Anterior cingulate cortex (tissue), 58 donors: ENCODE measurements around the gene SEC31B.

Experiments
- DNase-seq, 58 donors: peaks; one replicate each; lab custom pipeline; 2025; lab: John Stamatoyannopoulos, UW

Gene SEC31B, protein sequence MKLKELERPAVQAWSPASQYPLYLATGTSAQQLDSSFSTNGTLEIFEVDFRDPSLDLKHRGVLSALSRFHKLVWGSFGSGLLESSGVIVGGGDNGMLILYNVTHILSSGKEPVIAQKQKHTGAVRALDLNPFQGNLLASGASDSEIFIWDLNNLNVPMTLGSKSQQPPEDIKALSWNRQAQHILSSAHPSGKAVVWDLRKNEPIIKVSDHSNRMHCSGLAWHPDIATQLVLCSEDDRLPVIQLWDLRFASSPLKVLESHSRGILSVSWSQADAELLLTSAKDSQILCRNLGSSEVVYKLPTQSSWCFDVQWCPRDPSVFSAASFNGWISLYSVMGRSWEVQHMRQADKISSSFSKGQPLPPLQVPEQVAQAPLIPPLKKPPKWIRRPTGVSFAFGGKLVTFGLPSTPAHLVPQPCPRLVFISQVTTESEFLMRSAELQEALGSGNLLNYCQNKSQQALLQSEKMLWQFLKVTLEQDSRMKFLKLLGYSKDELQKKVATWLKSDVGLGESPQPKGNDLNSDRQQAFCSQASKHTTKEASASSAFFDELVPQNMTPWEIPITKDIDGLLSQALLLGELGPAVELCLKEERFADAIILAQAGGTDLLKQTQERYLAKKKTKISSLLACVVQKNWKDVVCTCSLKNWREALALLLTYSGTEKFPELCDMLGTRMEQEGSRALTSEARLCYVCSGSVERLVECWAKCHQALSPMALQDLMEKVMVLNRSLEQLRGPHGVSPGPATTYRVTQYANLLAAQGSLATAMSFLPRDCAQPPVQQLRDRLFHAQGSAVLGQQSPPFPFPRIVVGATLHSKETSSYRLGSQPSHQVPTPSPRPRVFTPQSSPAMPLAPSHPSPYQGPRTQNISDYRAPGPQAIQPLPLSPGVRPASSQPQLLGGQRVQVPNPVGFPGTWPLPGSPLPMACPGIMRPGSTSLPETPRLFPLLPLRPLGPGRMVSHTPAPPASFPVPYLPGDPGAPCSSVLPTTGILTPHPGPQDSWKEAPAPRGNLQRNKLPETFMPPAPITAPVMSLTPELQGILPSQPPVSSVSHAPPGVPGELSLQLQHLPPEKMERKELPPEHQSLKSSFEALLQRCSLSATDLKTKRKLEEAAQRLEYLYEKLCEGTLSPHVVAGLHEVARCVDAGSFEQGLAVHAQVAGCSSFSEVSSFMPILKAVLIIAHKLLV

DNA sequence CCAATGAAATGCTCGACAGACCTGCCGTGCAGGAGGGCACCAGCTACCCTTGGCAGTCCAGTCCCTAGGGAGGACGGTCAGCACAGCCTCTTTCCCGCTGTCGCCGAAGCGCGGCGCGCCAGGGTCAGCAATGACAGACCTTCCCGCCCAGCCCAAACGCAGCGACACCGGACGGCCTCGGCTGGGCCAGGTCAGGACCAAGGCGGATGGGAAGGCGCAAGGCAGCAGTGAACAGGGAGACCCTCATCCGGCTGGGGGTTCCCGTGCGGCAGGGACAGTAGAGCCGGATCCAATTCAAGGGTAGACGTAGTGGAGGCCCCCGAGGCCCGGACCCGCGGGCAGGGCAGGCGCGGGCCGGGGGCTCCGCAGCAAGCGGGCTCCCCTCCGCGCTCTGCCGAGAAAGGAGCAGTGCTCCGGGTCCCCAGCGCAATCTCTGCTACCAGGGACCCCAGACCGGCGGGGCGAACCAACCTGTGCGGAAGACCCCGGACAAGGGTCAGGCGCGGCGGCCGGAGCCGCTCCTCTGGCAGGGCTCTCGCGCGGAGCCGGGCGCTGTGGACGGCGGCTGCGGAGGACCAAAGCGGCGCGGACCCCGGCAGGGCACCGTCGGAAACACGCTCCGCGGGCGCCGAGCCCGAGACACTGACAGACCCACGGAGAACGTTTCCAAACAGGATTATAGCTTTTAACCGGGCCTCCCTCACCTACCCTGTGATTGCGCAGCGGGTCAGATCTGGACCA lies at the start of gene SEC31B:
Gene SEC31B (minus strand): TSS at position 551 of the 741 bp plus-strand sequence. CDS start 2,909 bp downstream, outside the sequence.
- DNase-seq: peak in 53 of 58 donors; percentile 3 to 70 (median 39)

DNA sequence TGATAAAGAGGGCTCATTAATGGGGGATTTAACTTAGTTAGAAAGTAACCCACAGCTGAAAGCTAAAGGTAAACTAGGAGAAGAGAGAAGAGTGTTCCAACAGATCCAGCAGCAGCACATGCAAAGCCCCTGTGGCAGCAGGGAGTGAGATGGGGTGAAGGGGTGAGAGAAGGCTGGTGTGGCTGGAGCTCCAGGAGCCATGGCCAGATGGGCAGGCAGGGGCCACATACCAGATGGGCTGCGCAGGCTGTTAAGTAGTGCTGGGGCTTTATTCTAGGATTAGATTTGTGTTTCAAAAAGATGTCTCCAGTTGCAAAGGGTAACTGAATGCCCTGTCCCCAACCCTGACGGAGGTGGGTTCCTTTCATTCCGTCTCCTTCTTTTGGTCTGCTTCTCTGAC lies 49.3 kb upstream of the SEC31B start:
- DNase-seq: no peak

DNA sequence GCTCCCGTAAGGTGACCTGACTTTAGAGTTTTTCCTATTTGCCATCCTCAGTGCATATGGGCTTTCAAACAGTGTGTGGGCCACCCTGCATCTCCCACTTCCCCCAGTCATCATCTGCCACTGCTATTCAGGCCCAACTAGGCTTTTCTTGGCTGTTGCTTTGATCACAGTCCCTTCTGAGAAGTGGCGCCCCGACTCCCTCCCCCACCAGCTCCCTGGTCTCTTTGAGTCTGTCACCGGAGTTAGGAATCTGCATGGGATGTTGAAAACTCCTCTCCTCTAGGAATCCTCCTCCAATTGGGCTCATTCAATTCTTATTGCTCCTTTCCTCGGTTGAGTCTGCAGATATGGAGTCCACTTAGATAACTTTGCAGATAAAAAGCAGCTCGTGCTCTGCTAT lies 48.2 kb upstream of the SEC31B start:
- no peak for DNase-seq

DNA sequence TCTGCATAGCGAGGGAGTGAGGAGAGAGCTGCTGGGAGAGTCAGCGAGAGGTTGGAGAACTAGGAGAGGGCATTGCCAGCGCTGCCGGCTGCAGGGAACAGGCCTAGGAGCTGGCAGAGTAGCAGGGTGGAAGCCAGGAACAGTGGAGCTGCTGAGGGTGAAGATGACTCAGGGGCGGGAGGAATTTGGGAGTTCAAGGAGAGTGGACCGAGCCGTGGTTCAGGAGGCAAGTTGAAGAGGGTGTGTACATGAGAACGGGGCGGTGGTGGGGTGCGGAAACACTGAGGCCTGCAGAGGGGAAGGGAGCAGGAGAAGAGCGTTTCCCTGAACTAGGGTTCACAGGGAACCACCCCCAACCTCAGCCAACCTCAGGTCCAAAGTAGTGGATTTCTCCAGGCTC lies 47.6 kb upstream of the SEC31B start:
- no peak for DNase-seq

DNA sequence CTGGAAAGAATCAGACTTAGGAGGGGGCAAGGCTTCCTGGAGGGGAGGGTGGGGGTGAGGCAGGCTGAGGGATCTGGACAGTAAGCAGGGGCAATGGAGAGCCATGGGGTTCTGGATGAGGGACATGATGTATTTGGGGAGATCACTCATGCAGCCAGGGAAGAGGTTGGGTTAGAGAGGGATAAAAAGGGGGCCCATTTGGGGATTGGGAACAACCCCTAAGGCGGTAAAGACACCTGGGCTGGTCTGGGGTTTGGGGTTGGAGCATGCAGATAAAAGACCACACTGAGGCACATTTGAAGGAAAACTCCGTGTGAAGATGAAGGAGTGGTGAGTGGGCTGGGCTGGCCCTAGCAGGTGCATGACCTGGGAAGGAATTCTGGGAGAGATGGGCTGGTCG lies 46.9 kb upstream of the SEC31B start:
- DNase-seq: no peak

DNA sequence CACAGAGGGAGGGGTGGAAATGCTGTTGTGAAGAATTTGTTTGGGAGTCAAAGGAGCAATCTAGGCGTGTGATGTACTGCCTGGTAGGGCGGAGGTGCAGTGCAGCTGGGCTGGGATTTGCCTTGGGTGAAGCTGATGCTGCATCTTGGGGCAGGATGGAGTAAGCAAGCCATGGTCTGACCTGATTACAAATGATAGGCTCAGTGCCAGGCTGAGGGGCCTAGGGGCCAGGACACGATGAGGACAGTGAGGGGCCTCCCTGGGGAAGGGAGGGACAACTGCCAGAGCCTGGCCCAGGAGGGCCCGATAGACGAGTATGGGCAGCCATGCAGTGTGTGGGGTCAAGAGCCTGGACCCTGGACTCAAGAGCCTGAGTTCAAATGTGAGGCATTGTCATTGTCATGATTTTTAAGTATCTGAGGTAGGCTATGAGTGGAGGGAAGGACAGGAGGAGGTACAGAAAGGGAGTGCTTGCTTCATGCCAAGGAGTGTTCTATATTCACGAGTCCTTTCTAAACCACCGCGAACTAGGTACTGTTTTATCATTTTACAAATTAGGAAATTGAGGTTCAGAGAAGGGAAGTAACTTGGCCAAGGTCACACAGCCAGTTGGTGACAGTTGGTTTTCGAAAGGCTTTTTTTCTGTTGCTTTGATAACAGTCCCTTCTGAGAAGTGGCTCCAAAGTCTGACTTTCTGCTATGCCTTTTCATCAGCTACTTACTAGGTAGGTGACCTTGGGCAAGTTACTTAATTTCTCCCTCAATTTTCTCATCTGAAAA lies 45.7 kb upstream of the SEC31B start:
- no peak for DNase-seq

DNA sequence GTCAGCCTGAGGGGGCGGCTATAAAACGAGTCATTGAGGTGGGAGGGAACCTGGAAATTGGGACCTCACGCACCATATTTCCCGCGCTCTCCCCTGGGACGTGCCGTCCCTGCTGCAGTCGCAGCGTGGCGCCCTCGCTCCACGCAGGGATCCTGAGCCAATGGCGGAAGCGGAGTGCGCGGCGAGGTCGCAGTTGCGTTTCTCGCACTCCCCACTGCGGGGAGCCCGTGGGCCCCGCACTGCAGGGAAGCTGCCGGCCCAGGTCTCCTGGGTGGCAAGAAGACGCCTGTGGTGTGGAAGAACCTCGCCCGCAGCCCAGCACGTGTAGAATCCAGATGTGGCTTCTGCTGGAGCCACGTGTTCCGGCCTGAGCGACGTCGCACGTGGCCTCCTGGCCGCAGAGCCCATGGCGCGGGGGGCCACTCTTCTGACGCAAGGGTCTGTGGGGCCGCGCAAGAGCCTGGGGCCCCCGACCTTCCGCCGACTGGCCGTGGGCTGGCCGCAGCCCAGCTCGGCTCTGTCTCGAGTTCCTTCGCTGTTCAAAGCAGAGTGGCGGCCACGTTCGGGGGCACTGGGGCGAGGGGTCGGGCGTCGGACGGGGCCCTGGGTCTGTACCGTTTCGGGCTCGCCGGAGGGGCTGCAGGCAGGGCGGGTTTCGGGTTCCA lies 42.5 kb upstream of the SEC31B start:
- peak in 54 of 58 donors; percentile 3 to 80 (median 42) for DNase-seq

DNA sequence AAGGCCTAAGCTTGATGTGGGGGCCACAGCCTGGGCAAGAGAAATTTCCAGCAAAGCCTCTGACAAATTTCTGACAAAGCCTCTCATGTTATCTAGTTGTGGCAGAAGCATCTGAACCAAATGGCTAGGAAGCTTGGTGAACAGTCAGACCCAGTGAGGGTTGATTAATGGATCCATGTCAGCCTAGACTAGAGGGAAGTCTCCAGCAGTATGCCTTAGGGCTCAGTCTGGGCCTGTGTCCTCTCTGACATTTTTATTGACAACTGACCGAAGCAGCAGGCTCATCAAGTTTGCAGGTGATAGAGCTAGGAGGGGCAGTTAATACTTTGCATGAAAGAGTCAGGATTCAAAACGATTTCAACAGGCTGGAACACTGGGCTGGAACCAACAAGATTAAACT lies 41.3 kb upstream of the SEC31B start:
- DNase-seq: no peak

DNA sequence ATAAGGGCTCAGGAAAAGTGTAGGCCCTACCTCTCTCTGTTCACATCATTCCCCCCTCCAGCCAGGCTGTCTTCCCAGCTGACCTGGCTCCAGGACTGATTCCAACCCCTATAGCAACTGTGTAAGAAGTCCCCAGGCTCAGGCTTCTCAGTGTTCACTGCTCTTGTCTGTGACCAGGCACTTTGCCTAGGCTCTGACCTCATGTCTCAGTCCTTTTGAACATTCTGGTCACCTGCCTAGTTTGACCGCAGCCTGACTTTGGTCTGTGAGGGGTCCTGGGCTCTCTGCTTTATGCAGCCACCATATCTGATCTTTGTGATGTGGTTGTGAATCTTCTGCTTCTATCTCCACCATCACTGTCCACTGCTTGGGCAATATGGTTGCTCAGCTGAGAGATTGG lies 40.6 kb upstream of the SEC31B start:
- no peak for DNase-seq

DNA sequence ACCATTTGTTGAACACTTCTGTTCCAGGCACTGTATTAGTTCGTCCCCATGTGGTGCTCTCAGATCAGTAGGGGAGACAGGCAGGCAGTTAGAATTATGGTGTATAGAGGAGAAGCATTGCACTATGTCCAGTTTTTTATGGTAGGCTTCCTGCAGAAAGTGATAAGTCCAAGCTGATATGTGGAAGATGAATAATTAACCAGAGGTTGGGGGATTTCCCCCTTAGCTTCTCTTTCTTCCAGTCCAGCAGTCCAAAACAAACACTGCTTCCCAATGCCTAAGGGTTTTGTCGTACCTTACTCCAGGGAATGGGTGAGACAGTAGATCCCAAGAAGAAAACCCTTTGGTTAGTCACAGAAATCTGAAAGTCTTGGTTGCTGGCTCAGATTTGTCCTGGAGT lies 35.2 kb upstream of the SEC31B start:
- no peak for DNase-seq

DNA sequence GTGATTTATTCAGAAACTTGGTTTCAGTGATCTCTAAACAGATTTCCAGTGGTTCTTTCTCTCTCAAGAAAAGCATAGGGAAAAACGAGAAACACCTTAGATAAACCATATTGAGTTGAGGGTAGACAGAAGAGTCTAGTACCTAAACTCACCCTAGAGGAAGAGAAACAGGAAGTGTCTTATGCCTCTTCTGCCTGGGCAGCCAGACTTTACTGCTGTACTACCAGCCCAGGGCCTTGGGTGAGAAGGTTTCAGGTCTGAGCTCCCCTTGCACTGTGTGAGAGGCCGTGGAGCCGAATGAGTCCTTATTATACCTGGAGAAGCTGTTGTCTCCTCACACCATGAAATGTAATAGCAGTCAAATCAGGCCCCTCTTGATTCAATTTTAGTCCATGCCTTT lies 34.3 kb upstream of the SEC31B start:
- DNase-seq: no peak

DNA sequence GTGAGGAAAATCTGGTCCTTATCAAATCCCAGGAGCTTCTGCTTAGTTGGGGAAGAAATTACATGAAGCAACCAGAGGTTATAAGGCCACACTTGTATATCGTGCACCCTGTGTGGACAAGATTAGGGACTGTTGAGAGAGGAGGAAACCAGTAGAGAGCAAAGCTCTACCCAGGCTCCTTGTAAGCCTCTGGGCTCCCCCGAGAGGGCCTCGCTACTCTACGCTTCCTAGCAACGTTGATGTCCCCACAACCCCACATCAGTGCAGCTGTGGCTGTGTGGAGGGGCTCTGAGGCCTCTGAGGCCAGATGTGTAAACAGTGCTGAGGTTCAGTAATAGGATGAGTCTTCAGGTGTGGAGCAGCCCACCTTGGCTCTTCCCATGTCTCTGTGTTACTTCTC lies 32.1 kb upstream of the SEC31B start:
- no peak for DNase-seq

DNA sequence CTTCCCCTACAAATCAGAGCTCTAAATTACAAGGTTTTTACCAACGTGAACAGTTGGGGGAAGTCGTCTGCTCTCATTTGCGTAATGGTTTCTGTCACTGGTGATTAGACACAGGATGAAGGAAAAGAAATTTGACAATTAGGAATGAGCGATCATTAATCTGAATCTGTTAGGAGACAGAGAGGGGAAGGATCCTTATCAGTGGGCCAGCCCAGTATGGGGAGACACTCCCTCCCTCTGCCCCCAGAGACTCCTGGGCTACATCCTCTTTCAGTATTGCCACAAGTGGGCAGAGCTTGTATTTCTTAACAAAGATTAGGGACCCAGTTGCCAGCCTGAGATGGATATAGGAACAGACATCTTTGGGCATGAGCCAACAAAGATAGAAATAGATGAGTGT lies 31.5 kb upstream of the SEC31B start:
- no peak for DNase-seq

DNA sequence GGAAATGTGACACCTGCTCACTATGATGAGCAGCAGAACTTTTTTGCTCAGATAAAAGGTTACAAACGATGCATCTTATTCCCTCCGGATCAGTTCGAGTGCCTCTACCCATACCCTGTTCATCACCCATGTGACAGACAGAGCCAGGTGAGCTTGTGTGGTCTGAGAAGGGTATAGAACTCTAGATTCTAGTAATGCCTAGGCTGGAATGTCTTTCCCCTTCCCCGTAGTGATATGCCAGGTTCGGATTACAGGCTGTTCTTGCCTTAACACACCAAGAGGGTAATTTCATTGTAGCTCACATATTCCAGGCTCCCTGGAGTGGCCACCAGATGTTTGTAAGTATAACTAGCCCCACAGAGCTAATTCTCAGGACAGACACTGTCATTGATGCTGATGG lies 25.3 kb upstream of the SEC31B start:
- DNase-seq: no peak

DNA sequence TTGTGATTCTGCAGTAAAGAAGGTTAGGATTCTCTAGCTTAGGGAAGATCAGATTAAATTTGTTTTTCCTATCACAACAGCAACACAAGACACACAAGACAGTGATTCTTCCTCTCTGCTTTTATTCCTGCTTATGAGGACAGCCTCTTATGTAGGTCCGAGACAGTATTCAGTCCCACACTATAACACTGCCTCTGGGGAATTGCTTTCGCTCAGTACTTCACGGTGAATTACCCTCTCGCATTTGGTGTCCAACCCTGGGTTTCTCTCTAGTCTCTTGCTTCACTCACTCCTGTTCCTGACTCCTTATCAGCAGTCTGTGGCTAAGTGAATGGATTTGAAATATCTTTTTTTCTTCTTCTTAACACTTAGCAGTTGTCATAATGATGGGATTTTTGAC lies 17.8 kb upstream of the SEC31B start:
- no peak for DNase-seq

DNA sequence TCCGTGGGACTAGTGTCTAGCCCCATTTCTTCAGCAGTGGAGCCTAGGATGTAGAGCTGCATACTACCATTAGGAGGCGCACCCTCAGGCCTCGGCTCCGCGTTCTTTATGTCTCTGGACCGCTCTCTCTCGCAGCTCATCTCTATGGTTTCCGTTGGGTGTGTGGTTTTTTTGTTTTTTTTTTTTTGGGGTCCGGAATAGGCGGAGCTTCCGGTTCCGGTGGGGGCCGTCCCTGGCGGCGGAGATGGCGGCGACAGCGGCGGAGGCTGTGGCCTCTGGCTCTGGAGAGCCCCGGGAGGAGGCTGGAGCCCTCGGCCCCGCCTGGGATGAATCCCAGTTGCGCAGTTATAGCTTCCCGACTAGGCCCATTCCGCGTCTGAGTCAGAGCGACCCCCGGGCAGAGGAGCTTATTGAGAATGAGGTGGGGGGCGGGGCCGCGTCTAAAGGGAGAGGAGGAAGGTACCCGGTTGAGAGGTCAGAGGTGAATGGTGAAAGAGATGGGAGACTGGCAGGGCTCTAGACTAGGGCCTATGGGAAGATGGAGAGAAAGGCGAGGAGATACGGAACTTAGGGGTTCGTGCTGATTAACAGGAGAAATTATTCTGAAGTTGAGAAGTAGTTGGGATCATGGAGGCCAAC lies 16.2 kb upstream of the SEC31B start, which contains the start of gene HIF1AN:
Gene HIF1AN (plus strand): TSS at position 229 of the 639 bp plus-strand sequence. CDS start 16 bp downstream, at position 245.
- DNase-seq: peak; percentile 11 to 94 (median 80)

DNA sequence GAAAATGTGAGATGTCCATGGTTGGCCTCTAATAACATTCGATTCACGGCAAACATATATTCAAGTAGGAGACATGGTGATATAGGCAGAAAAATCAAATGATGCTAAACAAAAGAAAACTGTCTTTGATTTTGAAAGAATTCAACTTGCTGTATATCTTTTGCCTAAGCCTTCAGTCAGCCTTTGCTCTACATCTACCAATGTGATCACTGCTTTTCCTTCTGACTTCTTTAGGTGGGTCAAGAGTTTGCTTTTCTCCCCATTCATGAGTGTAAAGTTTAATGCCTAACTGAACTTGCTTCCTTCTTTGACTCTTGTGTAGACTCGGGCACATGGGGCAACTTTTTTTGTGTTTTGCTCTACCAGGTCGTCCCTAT lies 15.7 kb upstream of the SEC31B start:
- DNase-seq: no peak

DNA sequence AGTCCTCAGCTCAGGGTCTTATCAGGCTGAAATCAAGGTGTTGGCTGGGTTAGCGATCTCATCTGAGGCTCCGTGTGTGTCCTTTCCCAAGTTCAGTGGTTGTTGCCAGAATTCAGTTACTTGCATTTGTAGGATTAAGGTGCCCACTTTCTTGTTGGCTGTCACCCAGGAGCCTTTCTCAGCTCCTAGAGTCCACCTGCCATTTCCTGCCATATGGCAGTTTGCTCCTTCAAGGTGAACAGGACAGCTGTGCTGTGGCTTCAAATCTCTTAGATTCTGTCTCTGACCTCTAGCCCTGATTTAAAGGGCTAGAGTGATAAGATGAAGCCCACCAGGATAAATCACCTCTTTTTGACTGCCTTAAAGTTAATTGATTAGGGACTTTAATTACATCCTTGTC lies 15.1 kb upstream of the SEC31B start:
- DNase-seq: no peak
